Hepatocyte (in vitro differentiated cells): ENCODE data around the gene RRP9. TPM values are rescaled to one million over a fixed set of nuclear protein-coding genes. Genes with fewer than 3 reads are reported as not detected.

ENCODE experiments used
- DNase-seq: peaks from one replicate; pipeline ENCODE4 v3.0.0-alpha.2; 2016; ENCODE audit warnings: low spot score
- H2AFZ ChIP-seq: fragments of 200-600 bp; sonication (generic); 2 replicates; pipeline ENCODE4 v1.6.0; 2016; ENCODE audit warnings: antibody characterized with exemption, mild to moderate bottlenecking
- H3K27ac ChIP-seq: fragments of 200-600 bp; sonication (generic); 2 replicates; pipeline ENCODE4 v1.5.1; 2016; ENCODE audit warnings: mild to moderate bottlenecking
- H3K27me3 ChIP-seq: fragments of 200-600 bp; sonication (generic); 2 replicates; pipeline ENCODE4 v1.6.1; 2016
- H3K36me3 ChIP-seq: fragments of 200-600 bp; sonication (generic); replicated peaks from 2 replicates; pipeline ENCODE4 v1.5.1; 2016; ENCODE audit warnings: low read depth; ENCODE audit not compliant: insufficient read depth
- H3K4me1 ChIP-seq: fragments of 200-600 bp; sonication (generic); 2 replicates; pipeline ENCODE4 v1.5.1; 2016; ENCODE audit warnings: mild to moderate bottlenecking, moderate library complexity; ENCODE audit not compliant: insufficient read depth
- H3K4me2 ChIP-seq: fragments of 200-600 bp; sonication (generic); 2 replicates; pipeline ENCODE4 v1.6.0; 2016
- H3K4me3 ChIP-seq: fragments of 200-600 bp; sonication (generic); 2 replicates; pipeline ENCODE4 v1.5.1; 2016; ENCODE audit warnings: mild to moderate bottlenecking
- H3K79me2 ChIP-seq: fragments of 200-600 bp; sonication (generic); 2 replicates; pipeline ENCODE4 v1.6.0; 2017; ENCODE audit warnings: mild to moderate bottlenecking
- H3K9me2 ChIP-seq: fragments of 200-600 bp; sonication (generic); replicated peaks from 2 replicates; pipeline ENCODE4 v1.6.0; 2017; ENCODE audit warnings: mild to moderate bottlenecking; ENCODE audit not compliant: insufficient read depth
- H3K9me3 ChIP-seq: fragments of 200-600 bp; sonication (generic); 2 replicates; pipeline ENCODE4 v1.5.1; 2016; ENCODE audit warnings: low read depth, mild to moderate bottlenecking
- H4K20me1 ChIP-seq: fragments of 200-600 bp; sonication (generic); 2 replicates; pipeline ENCODE4 v1.6.0; 2016; ENCODE audit warnings: mild to moderate bottlenecking; ENCODE audit not compliant: insufficient read depth, poor library complexity, severe bottlenecking
- CTCF ChIP-seq: fragments of 200-600 bp; sonication (generic); IDR thresholded peaks from 2 replicates; pipeline ENCODE4 v1.5.1; 2016; ENCODE audit warnings: antibody characterized with exemption, mild to moderate bottlenecking; ENCODE audit not compliant: poor library complexity
- EZH2 ChIP-seq: fragments of 200-600 bp; sonication (generic); IDR thresholded peaks from 2 replicates; pipeline ENCODE4 v1.6.1; 2016; ENCODE audit warnings: antibody characterized with exemption, mild to moderate bottlenecking, borderline replicate concordance
- EZH2phosphoT487 ChIP-seq: fragments of 200-600 bp; sonication (generic); IDR thresholded peaks from one replicate; pipeline ENCODE4 v1.6.1; 2018; ENCODE audit warnings: antibody characterized with exemption, mild to moderate bottlenecking, low read depth, moderate library complexity; ENCODE audit not compliant: unreplicated experiment, severe bottlenecking
- WGBS: methylation state at CpG from one replicate; pipeline ENCODE4 v1.1.6; 2016; ENCODE audit warnings: low lambda C conversion rate; ENCODE audit errors: missing lambda C conversion rate; 5-methylcytosine and 5-hydroxymethylcytosine counted together
- polyA plus RNA-seq: library from polyadenylated mRNA; unstranded; fragments of >200 nt; fragmentation: Nextera tagmentation; extraction: Ambion mirVana; gene quantifications from 2 replicates; pipeline ENCODE4 v1.2.1, GENCODE V29; 2016
- total RNA-seq: library from RNA; depleted of rRNA; stranded (reverse); fragments of >200 nt; gene quantifications from 2 replicates; pipeline ENCODE4 v1.2.3, GENCODE V29; 2014

Gene RRP9
- total and polyA plus RNA-seq, 2 experiments from 2014 or later, result 17.5 to 32.8 TPM

GRCh38 chr3:51964521-51964920, 22.8 kb upstream of the RRP9 start:
- no peak for DNase-seq
- Histone ChIP-seq H3K4me1 (peaks cover 31% of the 10 kb centered on the region), H4K20me1 (no peaks in the 10 kb centered on the region), H3K27me3 (no peaks in the 10 kb centered on the region), H3K4me2 (no peak overlapping the region), H3K79me2 (peaks cover 31% of the 10 kb centered on the region), H3K9me3 (no peaks in the 10 kb centered on the region), H3K4me3 (no peak overlapping the region), H2AFZ (no peak overlapping the region), H3K9me2 (no peaks in the 10 kb centered on the region), H3K27ac (no peak overlapping the region), H3K36me3 (no peaks in the 10 kb centered on the region)
- WGBS, result 80% methylated on average over 4 of the region's 4 CpGs
- TF ChIP-seq EZH2phosphoT487 (no peak), EZH2 (no peak), CTCF (no peak)

- TF ChIP-seq CTCF (no peak), EZH2phosphoT487 (no peak), EZH2 (no peak)
- Histone ChIP-seq H3K4me3 (no peak overlapping the region), H4K20me1 (no peaks in the 10 kb centered on the region), H3K36me3 (no peaks in the 10 kb centered on the region), H3K4me1 (peaks cover 28% of the 10 kb centered on the region), H3K27ac (no peak overlapping the region), H3K4me2 (no peak overlapping the region), H3K9me3 (no peaks in the 10 kb centered on the region), H3K79me2 (peaks cover 31% of the 10 kb centered on the region), H3K27me3 (no peaks in the 10 kb centered on the region), H2AFZ (no peak overlapping the region), H3K9me2 (no peaks in the 10 kb centered on the region)
- WGBS, result 81% methylated on average over 8 of the region's 12 CpGs
- DNase-seq, result no peak
Observed at GRCh38 chr3:51963951-51964451, 22.3 kb upstream of the RRP9 start.

GRCh38 chr3:51962854-51963530, 21.3 kb upstream of the RRP9 start:
- Histone ChIP-seq H2AFZ (no peak overlapping the region), H3K27me3 (no peaks in the 10 kb centered on the region), H3K4me2 (no peak overlapping the region), H3K9me2 (no peaks in the 10 kb centered on the region), H3K4me3 (no peak overlapping the region), H3K79me2 (peaks cover 31% of the 10 kb centered on the region), H3K36me3 (no peaks in the 10 kb centered on the region), H3K27ac (no peak overlapping the region), H3K4me1 (peaks cover 18% of the 10 kb centered on the region), H4K20me1 (no peaks in the 10 kb centered on the region), H3K9me3 (no peaks in the 10 kb centered on the region)
- DNase-seq, result no peak
- 80% methylated on average over 6 of the region's 6 CpGs for WGBS
- no peak for TF ChIP-seq EZH2phosphoT487
- TF ChIP-seq CTCF, result no peak
- no peak for TF ChIP-seq EZH2
